Measurements from ENCODE around the gene CLCF1. TPM values are rescaled to one million over a fixed set of nuclear protein-coding genes. Genes with fewer than 3 reads are reported as not detected.

Gene CLCF1
- total RNA-seq = 3.4 and 4.4 TPM in 2 replicates

GRCh38 chr11:67372993-67373647 is at the start of gene CLCF1:
Gene CLCF1, minus strand, starts transcription at chr11:67373598. Its CDS starts 59 bp downstream, at chr11:67373539.

DNA sequence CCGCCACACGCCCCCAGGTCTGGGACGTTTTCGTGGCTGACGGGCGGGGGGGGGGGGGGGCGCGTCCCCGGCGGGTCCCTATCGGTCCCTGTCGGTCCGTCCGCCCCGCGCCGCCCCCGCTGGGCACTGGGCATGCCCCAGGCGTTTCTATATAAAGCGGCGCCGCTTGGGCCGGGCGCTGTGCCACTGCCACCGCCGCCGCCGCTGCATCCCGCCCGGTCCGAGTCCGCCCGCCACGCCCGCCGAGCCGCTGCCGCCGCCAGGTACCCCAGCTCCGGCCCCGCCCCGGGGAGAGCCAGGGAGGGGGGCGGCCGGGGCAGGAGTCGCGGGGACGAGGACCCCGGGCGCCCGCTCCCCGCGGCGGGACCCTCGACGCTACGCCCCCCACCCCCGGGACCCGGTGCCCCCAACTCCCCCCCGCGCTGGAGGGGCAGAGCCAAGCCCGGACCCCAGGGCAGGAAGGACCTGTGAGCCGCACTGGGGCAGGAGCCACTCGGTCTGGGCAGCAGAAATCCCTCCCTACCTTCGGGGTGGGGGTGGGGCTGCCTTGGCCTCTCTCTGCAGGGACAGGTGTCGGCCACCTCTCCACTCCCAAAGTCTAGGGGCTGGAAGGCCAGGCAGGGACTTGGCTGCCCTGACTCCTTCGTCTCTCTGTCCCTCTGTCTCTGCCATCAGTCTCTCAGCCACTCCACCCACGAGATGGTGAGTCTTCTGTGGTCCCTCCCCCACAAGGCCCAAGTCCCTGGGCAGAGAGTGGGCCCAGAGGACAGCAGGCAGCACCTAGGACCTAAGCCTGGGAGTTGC is 42.3 kb upstream of the CLCF1 start, which contains the start of gene CARNS1:
Gene CARNS1 (plus strand): TSS at position 178 of the 804 bp plus-strand sequence. CDS start 522 bp downstream, at position 700.

GRCh38 chr11:67401495-67402191 is 28.2 kb upstream of the CLCF1 start, which contains the start of gene PPP1CA:
Gene PPP1CA, minus strand, starts transcription at chr11:67401858. Its CDS starts 76 bp downstream, at chr11:67401782.

GRCh38 chr11:67391304-67392182 is 18.1 kb upstream of the CLCF1 start, which contains the start of gene RAD9A:
Gene RAD9A, plus strand, starts transcription at chr11:67391986. Its CDS starts 59 bp downstream, at chr11:67392045.

DNA sequence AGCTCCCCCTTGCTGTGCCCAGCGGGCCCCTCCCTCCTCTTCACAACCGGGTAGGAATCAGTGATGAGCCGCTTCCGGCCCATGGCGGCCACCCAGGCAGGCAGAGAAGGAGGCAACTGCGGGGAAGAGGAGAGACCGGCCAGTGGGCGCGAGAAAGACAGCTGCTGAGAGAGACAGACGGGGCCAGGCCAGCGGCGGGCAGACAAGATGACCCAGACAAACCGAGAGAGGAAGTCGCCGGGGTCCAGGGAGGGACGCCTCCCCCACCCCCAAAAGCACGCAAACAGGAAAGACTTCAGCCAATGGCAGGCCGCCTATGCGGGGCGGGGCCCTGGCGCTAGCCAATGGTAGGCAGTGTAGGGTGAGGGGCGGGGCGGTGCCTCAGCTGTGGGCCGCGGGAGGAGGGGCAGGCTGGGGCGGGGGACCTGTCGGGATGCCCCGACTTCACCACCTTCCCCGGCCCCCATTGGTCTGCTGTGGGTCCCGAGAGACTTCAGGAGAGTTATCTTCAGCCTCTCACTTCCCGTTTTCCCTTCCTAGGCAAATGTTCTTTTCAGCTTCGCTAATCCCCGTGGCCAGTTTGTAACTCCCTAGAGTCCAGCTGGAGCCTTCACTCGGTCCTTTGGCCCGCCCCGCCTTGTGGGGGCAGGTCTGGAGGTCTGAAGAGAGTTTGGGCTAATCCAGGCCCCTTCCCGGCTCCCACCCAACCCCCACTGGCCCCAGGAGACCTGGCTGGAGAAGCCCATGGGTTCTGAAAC is 19.9 kb downstream of the CLCF1 start, which contains the start of gene POLD4:
Gene POLD4 (minus strand): TSS at position 230 of the 758 bp plus-strand sequence. CDS start 147 bp downstream, at position 83.

Other genes starting within 250 kb of the CLCF1 start
- gene GRK2, start 107.1 kb downstream of the CLCF1 start, total RNA-seq = 22.5 and 25.7 TPM in 2 replicates
- 29.6 and 37.3 TPM in 2 replicates for gene ANKRD13D, start 84.3 kb downstream of the CLCF1 start, total RNA-seq
- gene SSH3, start 70.1 kb downstream of the CLCF1 start, total RNA-seq = 9.7 and 10.3 TPM in 2 replicates
- gene POLD4, start 20.1 kb downstream of the CLCF1 start, total RNA-seq = 40.7 and 44.7 TPM in 2 replicates
- 2.4 and 5.4 TPM in 2 replicates for gene RAD9A, start 18.4 kb upstream of the CLCF1 start, total RNA-seq
- gene PPP1CA, start 28.3 kb upstream of the CLCF1 start, total RNA-seq = 122 and 148 TPM in 2 replicates
- gene TBC1D10C, start 30.5 kb upstream of the CLCF1 start, total RNA-seq = not detected in 2 replicates
- under 0.01 and 0.09 TPM in 2 replicates for gene CARNS1, start 42.1 kb upstream of the CLCF1 start, total RNA-seq
- gene RPS6KB2, start 54.9 kb upstream of the CLCF1 start, total RNA-seq = 38.9 and 52.1 TPM in 2 replicates
- gene PTPRCAP, start 64.1 kb upstream of the CLCF1 start, total RNA-seq = not detected in 2 replicates
- 115 and 127 TPM in 2 replicates for gene CORO1B, start 69.9 kb upstream of the CLCF1 start, total RNA-seq
- not detected in 2 replicates for gene GPR152, start 79.1 kb upstream of the CLCF1 start, total RNA-seq
- not detected in 2 replicates for gene CABP4, start 81.8 kb upstream of the CLCF1 start, total RNA-seq
- gene TMEM134, start 95.7 kb upstream of the CLCF1 start, total RNA-seq = 12.4 and 18.2 TPM in 2 replicates
- gene AIP, start 109.4 kb upstream of the CLCF1 start, total RNA-seq = 101 and 142 TPM in 2 replicates
- gene PITPNM1, start 131.8 kb upstream of the CLCF1 start, total RNA-seq = 12.5 and 14.3 TPM in 2 replicates
- gene CDK2AP2, start 134.6 kb upstream of the CLCF1 start, total RNA-seq = 6.4 and 7.1 TPM in 2 replicates
- gene CABP2, start 149.8 kb upstream of the CLCF1 start, total RNA-seq = not detected in 2 replicates
- 1,134 and 1,225 TPM in 2 replicates for gene GSTP1, start 210.2 kb upstream of the CLCF1 start, total RNA-seq
- gene NDUFV1, start 233.3 kb upstream of the CLCF1 start, total RNA-seq = 167 and 205 TPM in 2 replicates

Measured in smooth muscle cell of bladder (primary cell).